Activated CD4-positive, alpha-beta T cell treated with anti-CD3 and anti-CD28 coated beads, Interleukin-2, amount 50 U/mL, for 48 hours (primary cell): Measurements from ENCODE around the gene OST4.

ENCODE experiments used
- DNase-seq, 2 experiments: peaks; one replicate each; pipeline ENCODE4 v3.0.0-alpha.2; 2020

OST4 gene

GRCh38 chr2:27023740-27024139, 47.7 kb downstream of the OST4 start:
- no peak for DNase-seq

- no peak for DNase-seq
Measured at GRCh38 chr2:27021253-27022049, 50.0 kb downstream of the OST4 start.
